Body of pancreas (tissue), 4 donors: Measurements from ENCODE around the gene TAF12.
"Not testable (repeated sequence)": the region's sequence is repeated elsewhere in the genome, so short reads cannot be mapped to it uniquely, and the experiment has no call there.

Source experiments
- CTCF ChIP-seq, 7 experiments: fragments of 450-650 bp in 4 of 7; fragments of 200-600 bp in 3 of 7; sonication (generic) in 3 of 7; IDR thresholded peaks; one replicate each; pipeline ENCODE4 v1.5.1; 2016 to 2019; ENCODE audit warnings: antibody characterized with exemption in 7 of 7
- POLR2A ChIP-seq, 3 donors: fragments of 450-650 bp; IDR thresholded peaks; one replicate each; pipeline ENCODE4 v1.6.1; 2016; ENCODE audit warnings: antibody characterized with exemption in 3 of 3, mild to moderate bottlenecking in 2 of 3

GRCh38 chr1:28596276-28596675 lies 46.6 kb downstream of the TAF12 start:
- not testable (repeated sequence) for TF ChIP-seq CTCF, POLR2A (IDR thresholded peaks at IDR 0.05)
